Endothelial cell of umbilical vein (primary cell): Measurements from ENCODE around the gene ROBO2. TPM values are rescaled to one million over a fixed set of nuclear protein-coding genes. Genes with fewer than 3 reads are reported as not detected.
A peak's percentile ranks its signal among the peaks of the same experiment; 100 is the strongest.

ENCODE experiments used
- BruUV-seq: library from RNA; stranded (reverse); fragments of 400-500 nt; replicated peaks from 2 replicates; lab custom pipeline; 2021; lab: Mats Ljungman, UMichigan
- CTCF ChIA-PET: fragments of 300-600, 350-600 bp; sonication (Branson Sonifier 250); formaldehyde crosslinking; loops from one replicate; lab custom pipeline; 2021; ENCODE audit warnings: antibody characterized with exemption, inconsistent platforms; lab: Charles Lee
- POLR2A ChIA-PET: fragments of 300-600, 350-600 bp; sonication (Branson Sonifier 250); formaldehyde crosslinking; loops from one replicate; lab custom pipeline; 2021; ENCODE audit warnings: antibody characterized with exemption, inconsistent platforms; lab: Charles Lee
- DNase-seq: peaks from one replicate; pipeline ENCODE4 v3.0.0-alpha.2; 2011; ENCODE audit warnings: low read depth, low spot score
- FAIRE-seq: peaks from 2 replicates; lab custom pipeline; 2011; peaks lifted over from hg19 to GRCh38; lab: Jason Lieb, UNC
- H2AFZ ChIP-seq: 2 replicates; pipeline ENCODE4 v1.6.0; 2012; ENCODE audit warnings: low read depth, low read length, control low read depth, inconsistent platforms
- H3K27ac ChIP-seq: 2 replicates; pipeline ENCODE4 v1.5.1; 2011; ENCODE audit warnings: low read depth, mild to moderate bottlenecking, control low read depth, low read length, moderate library complexity; ENCODE audit not compliant: insufficient read depth
- H3K27me3 ChIP-seq, 2 experiments: 2 replicates each; pipeline versions ENCODE4 v1.6.0 to v1.6.1; 2011; ENCODE audit warnings: low read length in 2 of 2, mixed read lengths in 1 of 2; ENCODE audit not compliant: control insufficient read depth in 2 of 2, insufficient read depth in 2 of 2
- H3K36me3 ChIP-seq, 2 experiments: 2 replicates in 1 of 2; 3 replicates in 1 of 2; pipeline ENCODE4 v1.5.1; 2011; ENCODE audit warnings: low read length in 2 of 2, mild to moderate bottlenecking in 1 of 2, moderate library complexity in 1 of 2; ENCODE audit not compliant: control insufficient read depth in 2 of 2, insufficient read depth in 2 of 2; ENCODE audit errors: extremely low read depth in 1 of 2
- H3K4me1 ChIP-seq: 3 replicates; pipeline ENCODE4 v1.5.1; 2011; ENCODE audit warnings: mild to moderate bottlenecking, low read length; ENCODE audit not compliant: control insufficient read depth, insufficient read depth; ENCODE audit errors: extremely low read depth
- H3K4me2 ChIP-seq: 2 replicates; pipeline ENCODE4 v1.6.1; 2011; ENCODE audit warnings: low read length, control low read depth, mixed read lengths; ENCODE audit not compliant: insufficient read depth
- H3K4me3 ChIP-seq, 3 experiments: fragments of 200-600 bp in 1 of 3; sonication (generic), shearing (Covaris generic) in 1 of 3; replicated peaks in 1 of 3; 2 replicates each; pipeline ENCODE4 v1.5.1; 2011 to 2016; ENCODE audit warnings: control low read depth in 3 of 3, low read length in 3 of 3, mild to moderate bottlenecking in 2 of 3, inconsistent platforms in 1 of 3, low read depth in 1 of 3, moderate library complexity in 1 of 3; ENCODE audit not compliant: insufficient read depth in 1 of 3
- H3K79me2 ChIP-seq: 2 replicates; pipeline ENCODE4 v1.6.0; 2012; ENCODE audit warnings: low read length, inconsistent platforms; ENCODE audit not compliant: control insufficient read depth, insufficient read depth
- H3K9ac ChIP-seq: replicated peaks from 2 replicates; pipeline ENCODE3; 2011; ENCODE audit warnings: low read length, control low read depth; ENCODE audit not compliant: insufficient read depth; ENCODE audit errors: extremely low read depth
- H3K9me1 ChIP-seq: replicated peaks from 3 replicates; pipeline ENCODE4 v1.6.0; 2011; ENCODE audit warnings: mild to moderate bottlenecking, low read length; ENCODE audit not compliant: control insufficient read depth, insufficient read depth; ENCODE audit errors: extremely low read depth
- H3K9me3 ChIP-seq: replicated peaks from 2 replicates; pipeline ENCODE4 v1.5.1; 2012; ENCODE audit warnings: low read length, inconsistent platforms; ENCODE audit not compliant: control insufficient read depth, insufficient read depth
- H4K20me1 ChIP-seq: replicated peaks from 2 replicates; pipeline ENCODE3; 2011; ENCODE audit warnings: mild to moderate bottlenecking, low read length; ENCODE audit not compliant: control insufficient read depth, insufficient read depth; ENCODE audit errors: extremely low read depth
- EZH2 ChIP-seq: IDR thresholded peaks from 2 replicates; pipeline ENCODE4 v1.6.1; 2012; ENCODE audit warnings: borderline replicate concordance, low read depth, mild to moderate bottlenecking, moderate library complexity, low read length, inconsistent platforms; ENCODE audit not compliant: severe bottlenecking
- FOS ChIP-seq: IDR thresholded peaks from 2 replicates; pipeline ENCODE4 v1.6.1; 2011; ENCODE audit warnings: mild to moderate bottlenecking, low read length, moderate library complexity, borderline replicate concordance; ENCODE audit not compliant: insufficient read depth
- GATA2 ChIP-seq: IDR thresholded peaks from 2 replicates; pipeline ENCODE4 v1.7.0; 2011; ENCODE audit warnings: low read depth, mild to moderate bottlenecking, moderate library complexity, mixed read lengths, low read length; ENCODE audit not compliant: insufficient read length, insufficient read depth
- JUN ChIP-seq: IDR thresholded peaks from 2 replicates; pipeline ENCODE4 v1.6.1; 2011; ENCODE audit warnings: borderline replicate concordance, low read depth; ENCODE audit not compliant: insufficient read length, insufficient read depth
- MYC ChIP-seq: IDR thresholded peaks from one replicate; pipeline ENCODE4 v1.6.1; 2011; ENCODE audit warnings: mild to moderate bottlenecking, low read depth, low read length
- POLR2A ChIP-seq: IDR thresholded peaks from 2 replicates; pipeline ENCODE4 v1.6.1; 2012; ENCODE audit warnings: low read depth, mild to moderate bottlenecking, control low read depth, low read length
- POLR2AphosphoS5 ChIP-seq: IDR thresholded peaks from 2 replicates; pipeline ENCODE4 v1.6.1; 2012; ENCODE audit warnings: low read depth, mild to moderate bottlenecking, control low read depth, low read length, moderate library complexity; ENCODE audit not compliant: insufficient read depth
- dilution Hi-C: fragments of 300-500 bp; cut with MboI; formaldehyde crosslinking; loops from one replicate; pipeline ENCODE4 v1.15.0; 2019; ENCODE audit warnings: low sequenced_read_pairs; ENCODE audit not compliant: extremely low pct_ligation_motif_present
- intact Hi-C: fragments of 100-400 bp; cut with micrococcal nuclease; formaldehyde crosslinking; loops from one replicate; pipeline ENCODE4 v1.10.0; 2022
- polyA plus RNA-seq, 4 experiments: library from polyadenylated mRNA; depleted of rRNA in 3 of 4; stranded (reverse) in 3 of 4; unstranded in 1 of 4; fragments of >200 nt; gene quantifications; 2 replicates each; pipeline versions ENCODE4 v1.2.1 to v1.2.3, GENCODE V29; 2011 to 2012; ENCODE audit warnings: missing spikeins in 1 of 4
- total RNA-seq: library from RNA; stranded (reverse); gene quantifications from 2 replicates; pipeline ENCODE4 v1.2.3, GENCODE V29; 2021
- TF ChIP-seq, protein P1 (sequence below), 2 donors: IDR thresholded peaks; 1 replicate in 1 of 2; 2 replicates in 1 of 2; pipeline ENCODE4 v1.5.1; 2011; ENCODE audit warnings: low read length in 2 of 2, mild to moderate bottlenecking in 2 of 2, moderate library complexity in 2 of 2, control low read depth in 1 of 2, inconsistent platforms in 1 of 2, low read depth in 1 of 2; ENCODE audit not compliant: insufficient read depth in 1 of 2; ENCODE audit errors: extremely low read depth in 1 of 2

ROBO2 gene
- total and polyA plus RNA-seq, 2 donors (not counting 3 experiments of a cell fraction or from before 2014, with no cell fraction given): not detected

DNA sequence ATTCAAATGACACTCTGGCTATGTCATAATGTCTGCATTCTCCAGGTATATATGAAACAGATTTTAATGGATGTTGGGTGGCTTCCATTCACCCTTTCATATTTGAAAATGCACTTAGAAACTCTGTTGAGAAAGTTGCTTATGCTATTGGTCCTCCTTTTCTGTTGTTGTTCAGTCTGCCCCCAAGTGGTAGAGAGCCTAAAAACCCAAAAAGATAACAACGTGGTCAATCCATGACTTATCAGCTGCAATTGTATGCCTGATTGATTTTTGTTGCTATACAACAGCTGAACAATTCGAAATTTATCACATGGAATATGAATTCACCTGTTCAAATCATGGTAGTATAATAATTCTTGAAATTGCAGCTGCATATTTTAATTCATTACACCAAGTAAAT, 279.8 kb downstream of the ROBO2 start:
- ChIA-PET POLR2A (no interaction called here), CTCF (interaction anchor here (0.8 to 3.5 kb wide), 18 partner anchors 9 to 1713 kb away, joined by 3 to 28 read pairs (median 6); no protein-coding TSS in a partner anchor)
- Histone ChIP-seq H4K20me1 (no peaks in the 10 kb centered on the region), H3K27ac (no peak overlapping the region), H3K9me1 (no peaks in the 10 kb centered on the region), H3K36me3 (no peaks in the 10 kb centered on the region), H3K9me3 (no peaks in the 10 kb centered on the region), H3K9ac (no peak overlapping the region), H3K4me2 (no peak overlapping the region), H3K79me2 (no peaks in the 10 kb centered on the region), H2AFZ (no peak overlapping the region), H3K4me1 (no peaks in the 10 kb centered on the region), H3K27me3 (no peaks in the 10 kb centered on the region), H3K4me3 (no peak overlapping the region)
- intact Hi-C loops (loop anchor here (1.0 kb wide), 3 partner anchors 281 to 1326 kb away; no protein-coding TSS in a partner anchor), dilution Hi-C loops (no loop called here)
- DNase-seq (no peak), FAIRE-seq (peak; percentile 72)
- TF ChIP-seq EZH2 (no peak), GATA2 (no peak), MYC (no peak), POLR2AphosphoS5 (no peak), FOS (no peak)
- BruUV-seq: no TSS peak

DNA sequence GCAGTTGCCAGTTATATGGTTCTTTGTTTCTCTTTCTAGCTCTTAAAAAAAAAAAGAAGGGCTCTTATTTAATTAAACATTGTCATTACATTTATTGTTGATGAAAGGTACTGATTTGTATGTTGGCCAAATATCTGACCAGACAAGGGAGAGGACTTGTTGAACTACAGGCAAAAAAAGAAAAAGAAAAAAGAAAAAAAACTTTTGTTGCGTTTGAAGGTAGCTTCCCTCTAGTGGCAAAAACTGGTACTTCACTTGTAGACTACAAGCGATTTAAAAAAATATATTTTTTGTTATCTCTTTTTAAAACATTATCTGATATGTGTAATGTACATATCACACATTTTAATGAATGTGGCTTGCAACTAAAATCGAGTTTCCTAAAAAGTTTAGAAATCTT, 280.6 kb downstream of the ROBO2 start:
- no peaks in the 10 kb centered on the region for H3K79me2 ChIP-seq
- H3K36me3 ChIP-seq: no peaks in the 10 kb centered on the region
- DNase-seq: peak; percentile 22
- H3K9ac ChIP-seq: no peak overlapping the region
- no peaks in the 10 kb centered on the region for H4K20me1 ChIP-seq
- no TSS peak for BruUV-seq
- ChIA-PET POLR2A (no interaction called here), CTCF (interaction anchor here (0.6 to 3.5 kb wide), 26 partner anchors 10 to 1712 kb away, joined by 3 to 28 read pairs (median 4); no protein-coding TSS in a partner anchor)
- H3K9me1 ChIP-seq: no peaks in the 10 kb centered on the region
- dilution Hi-C loops: no loop called here
- no peak overlapping the region for H3K27ac ChIP-seq
- H3K4me1 ChIP-seq: no peaks in the 10 kb centered on the region
- TF ChIP-seq POLR2A: no peak
- no peak for TF ChIP-seq EZH2
- no peak for TF ChIP-seq GATA2
- no peak for TF ChIP-seq JUN
- TF ChIP-seq, protein P1, sequence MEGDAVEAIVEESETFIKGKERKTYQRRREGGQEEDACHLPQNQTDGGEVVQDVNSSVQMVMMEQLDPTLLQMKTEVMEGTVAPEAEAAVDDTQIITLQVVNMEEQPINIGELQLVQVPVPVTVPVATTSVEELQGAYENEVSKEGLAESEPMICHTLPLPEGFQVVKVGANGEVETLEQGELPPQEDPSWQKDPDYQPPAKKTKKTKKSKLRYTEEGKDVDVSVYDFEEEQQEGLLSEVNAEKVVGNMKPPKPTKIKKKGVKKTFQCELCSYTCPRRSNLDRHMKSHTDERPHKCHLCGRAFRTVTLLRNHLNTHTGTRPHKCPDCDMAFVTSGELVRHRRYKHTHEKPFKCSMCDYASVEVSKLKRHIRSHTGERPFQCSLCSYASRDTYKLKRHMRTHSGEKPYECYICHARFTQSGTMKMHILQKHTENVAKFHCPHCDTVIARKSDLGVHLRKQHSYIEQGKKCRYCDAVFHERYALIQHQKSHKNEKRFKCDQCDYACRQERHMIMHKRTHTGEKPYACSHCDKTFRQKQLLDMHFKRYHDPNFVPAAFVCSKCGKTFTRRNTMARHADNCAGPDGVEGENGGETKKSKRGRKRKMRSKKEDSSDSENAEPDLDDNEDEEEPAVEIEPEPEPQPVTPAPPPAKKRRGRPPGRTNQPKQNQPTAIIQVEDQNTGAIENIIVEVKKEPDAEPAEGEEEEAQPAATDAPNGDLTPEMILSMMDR (IDR thresholded peaks at IDR 0.05; ENCODE audit: extremely low read depth in 1 of 2, insufficient read depth in 1 of 2, low read depth in 1 of 2, low read length in 2 of 2): peak; percentile 38 to 39
- peak overlapping the region; percentile 24 for H3K4me2 ChIP-seq
- intact Hi-C loops: loop anchor here (1.0 kb wide), 3 partner anchors 282 to 1325 kb away; no protein-coding TSS in a partner anchor
- no peak overlapping the region for H2AFZ ChIP-seq
- H3K27me3 ChIP-seq: no peaks in the 10 kb centered on the region
- H3K4me3 ChIP-seq: no peak overlapping the region
- H3K9me3 ChIP-seq: no peaks in the 10 kb centered on the region
- FAIRE-seq: peak; percentile 15
